Psoas muscle (tissue), 8 donors: ENCODE results near the gene STAMBPL1. TPM values are rescaled to one million over a fixed set of nuclear protein-coding genes. Genes with fewer than 3 reads are reported as not detected.

Experiments used
- ATAC-seq, 4 donors: fragments of 200-7000 bp; cut with Tn5 transposase; one replicate each; pipeline ENCODE4 v1.9.1; 2020; ENCODE audit warnings: moderate library complexity in 3 of 4, mild to moderate bottlenecking in 2 of 4
- DNase-seq, 2 donors: peaks; one replicate each; pipeline ENCODE4 v3.0.0-alpha.2; 2020
- H3K27ac ChIP-seq: fragments of 200-600 bp; one replicate; pipeline ENCODE4 v1.8.0; 2022
- H3K27me3 ChIP-seq, 3 donors: fragments of 200-600 bp in 1 of 3; one replicate each; pipeline versions ENCODE4 v1.6.1 to v1.8.0; 2013 to 2022; ENCODE audit warnings: low read length in 2 of 3, mild to moderate bottlenecking in 2 of 3, moderate library complexity in 1 of 3; ENCODE audit not compliant: insufficient read depth in 3 of 3
- H3K36me3 ChIP-seq, 2 donors: fragments of 200-600 bp in 1 of 2; one replicate each; pipeline versions ENCODE4 v1.6.1 to v1.8.0; 2013 to 2022; ENCODE audit warnings: low read depth in 1 of 2, mild to moderate bottlenecking in 1 of 2, moderate library complexity in 1 of 2; ENCODE audit not compliant: insufficient read depth in 1 of 2
- H3K4me1 ChIP-seq: fragments of 200-600 bp; one replicate; pipeline ENCODE4 v1.8.0; 2022
- H3K4me3 ChIP-seq: fragments of 200-600 bp; one replicate; pipeline ENCODE4 v1.8.0; 2022; ENCODE audit warnings: mild to moderate bottlenecking
- H3K9me3 ChIP-seq: fragments of 200-600 bp; one replicate; pipeline ENCODE4 v1.8.0; 2022
- WGBS, 3 donors: extraction: QIAGEN DNeasy Blood & Tissue Kit; methylation state at CpG; one replicate each; pipeline versions ENCODE4 v1.1.6 to v1.1.7; 2013; 5-methylcytosine and 5-hydroxymethylcytosine counted together
- intact Hi-C, 2 donors: fragments of 100-400 bp; cut with DNase I; formaldehyde crosslinking; loops; one replicate each; pipeline versions ENCODE4 v1.11.0 to v1.14.2; 2022
- polyA plus RNA-seq, 3 donors: library from polyadenylated mRNA; stranded (reverse); fragments of 200-250 nt; gene quantifications; one replicate each; pipeline ENCODE4 v1.2.3, GENCODE V29; 2013
- total RNA-seq, 4 donors: library from RNA; stranded (reverse); fragmentation: NEBNext Ultra II Directional in 2 of 4; extraction: Animal tissue kit (Norgen Biotek cat#: 25700) in 2 of 4; gene quantifications; one replicate each; pipeline versions ENCODE4 v1.2.1 to v1.2.4, GENCODE V29; 2021 to 2023
- TF ChIP-seq, protein P1 (sequence below): fragments of 200-600 bp; IDR thresholded peaks from one replicate; pipeline ENCODE4 v1.8.0; 2022; ENCODE audit warnings: antibody characterized with exemption
- donor health status: healthy with polysubstance abuse.
- donor health status: DM: no; HTN: no; CAD: no; lungs with moderate emphysema.
- donor health status: Bipolar disorder and iron deficiency.
- donor health status: healthy.
- donor health status: DM: yes; HTN: yes; CAD: no.
- donor health status: DM: no; HTN: no; CAD: no.
- donor health status: DM: no; HTN: no; CAD: no.
- donor health status: DM: yes; HTN: yes; CAD: no.

Gene STAMBPL1
- total and polyA plus RNA-seq, 7 donors = 0.23 to 1.4 (median 0.92) TPM

DNA sequence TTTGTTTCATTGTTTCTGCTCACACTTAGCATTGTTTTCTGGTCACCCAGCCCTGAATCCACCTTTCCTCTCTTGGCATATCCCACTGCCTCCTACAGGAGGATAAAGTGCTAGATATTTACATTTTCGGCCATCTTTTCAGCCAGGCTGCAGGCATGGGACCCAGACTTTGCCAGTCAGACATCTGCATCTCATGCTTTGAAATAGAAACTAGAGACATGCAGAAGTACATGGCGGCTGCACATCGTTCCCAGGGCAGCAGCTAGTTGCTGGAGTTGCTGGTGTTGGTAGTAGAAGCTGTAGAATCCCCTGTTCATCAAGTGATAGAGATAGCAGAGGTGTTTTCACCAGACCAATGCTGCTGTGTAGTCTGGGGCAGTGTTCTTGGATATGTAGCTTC, 18.7 kb downstream of the STAMBPL1 start:
- Histone ChIP-seq H3K27me3 (no peaks in the 10 kb centered on the region), H3K4me3 (no peak overlapping the region), H3K4me1 (no peaks in the 10 kb centered on the region), H3K27ac (no peak overlapping the region), H3K9me3 (no peaks in the 10 kb centered on the region), H3K36me3 (no peaks in the 10 kb centered on the region)
- TF ChIP-seq, protein P1, sequence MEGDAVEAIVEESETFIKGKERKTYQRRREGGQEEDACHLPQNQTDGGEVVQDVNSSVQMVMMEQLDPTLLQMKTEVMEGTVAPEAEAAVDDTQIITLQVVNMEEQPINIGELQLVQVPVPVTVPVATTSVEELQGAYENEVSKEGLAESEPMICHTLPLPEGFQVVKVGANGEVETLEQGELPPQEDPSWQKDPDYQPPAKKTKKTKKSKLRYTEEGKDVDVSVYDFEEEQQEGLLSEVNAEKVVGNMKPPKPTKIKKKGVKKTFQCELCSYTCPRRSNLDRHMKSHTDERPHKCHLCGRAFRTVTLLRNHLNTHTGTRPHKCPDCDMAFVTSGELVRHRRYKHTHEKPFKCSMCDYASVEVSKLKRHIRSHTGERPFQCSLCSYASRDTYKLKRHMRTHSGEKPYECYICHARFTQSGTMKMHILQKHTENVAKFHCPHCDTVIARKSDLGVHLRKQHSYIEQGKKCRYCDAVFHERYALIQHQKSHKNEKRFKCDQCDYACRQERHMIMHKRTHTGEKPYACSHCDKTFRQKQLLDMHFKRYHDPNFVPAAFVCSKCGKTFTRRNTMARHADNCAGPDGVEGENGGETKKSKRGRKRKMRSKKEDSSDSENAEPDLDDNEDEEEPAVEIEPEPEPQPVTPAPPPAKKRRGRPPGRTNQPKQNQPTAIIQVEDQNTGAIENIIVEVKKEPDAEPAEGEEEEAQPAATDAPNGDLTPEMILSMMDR = no peak
- ATAC-seq = no peak
- intact Hi-C loops = no loop called here
- 71 to 90% (median 74%) methylated on average over 3 of the region's 3 CpGs for WGBS, 3 donors
- no peak for DNase-seq

DNA sequence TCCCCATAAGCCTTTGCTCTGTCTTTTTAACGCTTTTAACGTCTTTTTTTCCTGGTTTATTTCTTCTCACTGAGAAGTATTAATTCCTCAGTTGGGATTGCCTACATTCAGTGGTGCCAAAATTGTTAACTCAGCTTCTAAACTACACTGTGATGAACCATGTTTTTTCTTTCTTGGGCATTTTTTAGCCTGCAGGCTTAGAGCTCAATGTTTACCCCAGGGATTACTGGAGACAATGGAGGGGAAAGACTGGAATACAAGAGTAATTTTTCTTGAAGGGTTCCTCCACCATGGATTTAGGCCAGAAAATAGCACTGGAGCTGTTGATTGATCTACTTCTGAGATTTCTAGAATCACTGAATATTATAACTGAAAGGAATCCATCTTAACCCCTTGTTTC, 19.8 kb downstream of the STAMBPL1 start:
- TF ChIP-seq, protein P1 = no peak
- Histone ChIP-seq H3K27ac (no peak overlapping the region), H3K27me3 (no peaks in the 10 kb centered on the region), H3K9me3 (no peaks in the 10 kb centered on the region), H3K36me3 (no peaks in the 10 kb centered on the region), H3K4me3 (no peak overlapping the region), H3K4me1 (no peaks in the 10 kb centered on the region)
- 51 to 68% (median 58%) methylated on average over 2 of the region's 2 CpGs for WGBS, 3 donors
- DNase-seq (no peak), ATAC-seq (no peak)
- intact Hi-C loops = no loop called here

DNA sequence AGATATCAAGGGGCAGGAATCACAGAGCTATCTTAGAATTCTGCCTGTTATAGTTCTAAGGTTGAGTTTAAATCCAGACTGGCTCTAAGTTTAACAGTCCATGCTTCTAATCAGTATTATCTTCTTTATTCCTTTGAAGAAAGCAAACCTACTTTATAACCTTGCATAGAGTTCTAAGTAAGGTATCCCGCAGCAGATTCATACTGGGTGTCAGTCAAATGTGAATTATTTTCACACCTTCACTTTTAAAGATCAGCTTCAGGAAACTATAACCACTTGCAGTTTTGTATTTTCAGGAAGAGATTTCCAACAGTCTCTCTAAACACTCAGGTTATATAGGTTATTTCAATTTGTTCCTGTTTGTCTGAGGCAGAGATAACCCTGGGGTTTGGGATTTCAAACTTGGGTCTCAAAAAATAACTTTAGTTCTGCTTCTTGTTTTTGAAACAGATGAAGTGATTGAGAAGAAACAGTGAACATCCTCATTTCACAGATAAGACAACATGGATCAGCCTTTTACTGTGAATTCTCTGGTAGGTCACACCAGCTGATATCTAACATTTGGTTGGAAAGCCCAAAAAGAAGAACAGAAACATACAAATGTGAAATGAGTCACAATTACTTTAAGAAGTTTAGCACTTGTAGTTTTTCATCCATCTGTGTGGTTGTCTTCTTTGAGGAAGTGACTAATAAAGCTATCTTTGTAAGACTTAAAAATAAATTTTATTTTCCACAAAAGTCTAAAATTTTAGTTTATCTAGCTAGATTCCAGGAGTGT, 21.4 kb downstream of the STAMBPL1 start:
- TF ChIP-seq, protein P1 = no peak
- DNase-seq = no peak
- no peak for ATAC-seq
- Histone ChIP-seq H3K36me3 (no peaks in the 10 kb centered on the region), H3K9me3 (no peaks in the 10 kb centered on the region), H3K27ac (no peak overlapping the region), H3K4me1 (no peaks in the 10 kb centered on the region), H3K27me3 (no peaks in the 10 kb centered on the region), H3K4me3 (no peak overlapping the region)
- 93 to 98% (median 95%) methylated on average over 1 of the region's 1 CpG for WGBS, 3 donors
- intact Hi-C loops = no loop called here

DNA sequence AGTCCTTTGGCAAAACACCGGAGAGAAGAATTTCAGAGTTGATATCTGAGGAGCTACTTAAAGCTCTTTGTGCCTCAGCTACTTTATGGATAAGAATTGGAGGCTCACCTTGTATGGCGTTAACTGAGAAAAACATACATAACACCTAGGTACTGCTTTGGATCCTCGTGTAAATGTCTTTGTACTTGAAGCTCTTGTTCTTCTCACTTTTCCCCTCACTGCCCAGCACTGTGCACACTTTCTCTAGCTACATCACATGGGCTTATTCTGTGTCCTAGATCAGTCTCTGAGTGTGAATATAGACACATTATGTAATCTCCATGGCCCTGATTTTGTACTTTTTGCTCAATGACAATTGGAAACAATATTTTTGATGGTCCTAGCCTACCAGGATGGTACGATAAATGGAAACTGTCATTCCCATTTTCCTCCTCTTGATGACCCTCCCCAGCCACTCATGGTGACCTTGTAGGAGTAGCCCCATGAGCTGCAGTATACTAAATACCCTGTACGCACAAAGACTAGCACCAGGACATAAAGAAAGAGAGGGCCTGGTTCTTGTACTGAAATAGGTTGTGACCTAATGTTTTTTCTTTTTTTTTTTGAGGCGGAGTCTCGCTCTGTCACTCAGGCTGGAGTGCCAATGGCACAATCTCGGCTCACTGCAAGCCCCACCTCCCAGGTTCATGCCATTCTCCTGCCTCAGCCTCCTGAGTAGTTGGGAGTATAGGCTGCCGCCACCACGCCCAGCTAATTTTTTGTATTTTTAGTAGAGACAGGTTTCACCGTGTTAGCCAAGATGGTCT, 22.1 kb downstream of the STAMBPL1 start:
- intact Hi-C loops = no loop called here
- Histone ChIP-seq H3K9me3 (no peaks in the 10 kb centered on the region), H3K4me1 (no peaks in the 10 kb centered on the region), H3K27me3 (no peaks in the 10 kb centered on the region), H3K27ac (no peak overlapping the region), H3K4me3 (no peak overlapping the region), H3K36me3 (no peaks in the 10 kb centered on the region)
- 91 to 95% (median 94%) methylated on average over 11 of the region's 11 CpGs for WGBS, 3 donors
- DNase-seq = no peak
- TF ChIP-seq, protein P1 = no peak
- ATAC-seq = no peak
